Measurements from ENCODE around the gene ZNF211.

DNA sequence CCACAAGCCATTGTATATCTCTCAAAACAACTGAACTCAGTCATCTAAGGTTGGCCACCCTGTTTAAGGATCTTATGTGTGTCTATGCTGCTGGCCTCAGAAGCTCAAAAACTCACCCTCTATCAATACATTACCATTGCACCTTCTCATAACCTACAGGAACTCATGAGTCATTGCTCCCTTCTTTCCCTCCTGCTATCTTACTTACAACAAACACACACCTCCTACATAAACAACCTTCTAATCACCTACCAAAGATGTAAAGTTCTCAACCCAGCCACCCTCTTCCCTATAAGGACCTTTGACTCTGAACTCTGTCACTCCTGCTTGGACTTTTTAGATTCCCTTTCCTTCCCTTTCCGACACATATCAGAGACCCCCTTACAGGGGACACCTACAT lies 22.5 kb downstream of the ZNF211 start:
- TF ChIP-seq GATA3 (IDR thresholded peaks at IDR 0.05; ENCODE audit: low read depth, low read length) = no peak
- no peak for TF ChIP-seq GATA2 (IDR thresholded peaks at IDR 0.05; ENCODE audit: low read depth, low read length)
